Neural progenitor cell (in vitro differentiated cells): ENCODE data around the gene GALNT2. TPM values are rescaled to one million over a fixed set of nuclear protein-coding genes. Genes with fewer than 3 reads are reported as not detected.
A peak's percentile ranks its signal among the peaks of the same experiment; 100 is the strongest.

ENCODE experiments used
- DNase-seq: peaks from one replicate; pipeline ENCODE4 v3.0.0-alpha.2; 2016; ENCODE audit warnings: low spot score
- H2AFZ ChIP-seq: fragments of 200-600 bp; sonication (generic); replicated peaks from 2 replicates; pipeline ENCODE4 v1.6.1; 2016; ENCODE audit warnings: antibody characterized with exemption
- H3F3A ChIP-seq: fragments of 200-600 bp; sonication (generic); 2 replicates; pipeline ENCODE4 v1.6.1; 2016; ENCODE audit warnings: antibody characterized with exemption, low read depth
- H3K27ac ChIP-seq: fragments of 200-600 bp; sonication (generic); 2 replicates; pipeline ENCODE4 v1.5.1; 2016; ENCODE audit warnings: mild to moderate bottlenecking
- H3K27me3 ChIP-seq: fragments of 200-600 bp; sonication (generic); 2 replicates; pipeline ENCODE4 v1.6.1; 2016; ENCODE audit warnings: mild to moderate bottlenecking, moderate library complexity
- H3K36me3 ChIP-seq: fragments of 200-600 bp; sonication (generic); 2 replicates; pipeline ENCODE4 v1.5.1; 2016
- H3K4me1 ChIP-seq: fragments of 200-600 bp; sonication (generic); 2 replicates; pipeline ENCODE4 v1.6.1; 2016; ENCODE audit warnings: mixed run types
- H3K4me2 ChIP-seq: fragments of 200-600 bp; sonication (generic); 2 replicates; pipeline ENCODE4 v1.6.1; 2016
- H3K4me3 ChIP-seq: fragments of 200-600 bp; sonication (generic); 2 replicates; pipeline ENCODE4 v1.5.1; 2016
- H3K79me2 ChIP-seq: fragments of 200-600 bp; sonication (generic); 2 replicates; pipeline ENCODE4 v1.6.1; 2016; ENCODE audit warnings: low read depth
- H3K9ac ChIP-seq: fragments of 200-600 bp; sonication (generic); 2 replicates; pipeline ENCODE4 v1.6.1; 2016
- H3K9me3 ChIP-seq: fragments of 200-600 bp; sonication (generic); 2 replicates; pipeline ENCODE4 v1.5.1; 2016; ENCODE audit warnings: low read depth
- H4K20me1 ChIP-seq: fragments of 200-600 bp; sonication (generic); 2 replicates; pipeline ENCODE4 v1.6.1; 2016; ENCODE audit warnings: low read depth
- H3K27ac Mint-ChIP-seq: 3 replicates; pipeline ENCODE4 v1.8.0; 2021; ENCODE audit warnings: mixed read lengths
- H3K27me3 Mint-ChIP-seq: 2 replicates; pipeline ENCODE4 v1.8.0; 2022; ENCODE audit warnings: low read depth, mild to moderate bottlenecking, inconsistent platforms, moderate library complexity, mixed read lengths; ENCODE audit not compliant: insufficient read depth
- H3K36me3 Mint-ChIP-seq: 3 replicates; pipeline ENCODE4 v1.8.0; 2021; ENCODE audit warnings: mixed read lengths
- H3K4me1 Mint-ChIP-seq: 3 replicates; pipeline ENCODE4 v1.8.0; 2021; ENCODE audit warnings: mixed read lengths
- H3K4me3 Mint-ChIP-seq: 3 replicates; pipeline ENCODE4 v1.8.0; 2021; ENCODE audit warnings: mild to moderate bottlenecking, moderate library complexity, mixed read lengths
- H3K9me3 Mint-ChIP-seq: 3 replicates; pipeline ENCODE4 v1.8.0; 2020; ENCODE audit warnings: mixed read lengths
- EZH2 ChIP-seq: fragments of 200-600 bp; sonication (generic); IDR thresholded peaks from 2 replicates; pipeline ENCODE4 v1.6.1; 2017; ENCODE audit warnings: antibody characterized with exemption, mild to moderate bottlenecking, moderate library complexity
- EZH2phosphoT487 ChIP-seq: fragments of 200-600 bp; sonication (generic); IDR thresholded peaks from 2 replicates; pipeline ENCODE4 v1.6.1; 2017; ENCODE audit warnings: antibody characterized with exemption
- total RNA-seq: library from RNA; depleted of rRNA; stranded (reverse); fragments of >200 nt; gene quantifications from 2 replicates; pipeline ENCODE4 v1.2.3, GENCODE V29; 2015; ENCODE audit warnings: low replicate concordance
- TF ChIP-seq, protein P1 (sequence below): fragments of 200-600 bp; sonication (generic); IDR thresholded peaks from 2 replicates; pipeline ENCODE4 v1.5.1; 2017; ENCODE audit warnings: antibody characterized with exemption, mild to moderate bottlenecking

GALNT2 gene
- total RNA-seq, 1 donor from 2014 or later: 37.6 TPM

- peak; percentile 90 for DNase-seq
- Histone ChIP-seq H3K4me3 (no peak overlapping the region), H4K20me1 (no peaks in the 10 kb centered on the region), H3K36me3 (no peaks in the 10 kb centered on the region), H3K27ac (no peak overlapping the region), H3F3A (peaks cover 4% of the 10 kb centered on the region), H3K4me2 (no peak overlapping the region), H2AFZ (no peak overlapping the region), H3K4me1 (peaks cover 3% of the 10 kb centered on the region), H3K79me2 (no peaks in the 10 kb centered on the region), H3K9ac (no peak overlapping the region), H3K27me3 (no peaks in the 10 kb centered on the region), H3K9me3 (no peaks in the 10 kb centered on the region)
- Mint-ChIP-seq H3K4me3 (no peak overlapping the region), H3K27ac (peak overlapping the region; percentile 67), H3K27me3 (peaks cover 12% of the 10 kb centered on the region), H3K36me3 (no peaks in the 10 kb centered on the region), H3K9me3 (no peaks in the 10 kb centered on the region), H3K4me1 (peaks cover 12% of the 10 kb centered on the region)
- TF ChIP-seq, protein P1, sequence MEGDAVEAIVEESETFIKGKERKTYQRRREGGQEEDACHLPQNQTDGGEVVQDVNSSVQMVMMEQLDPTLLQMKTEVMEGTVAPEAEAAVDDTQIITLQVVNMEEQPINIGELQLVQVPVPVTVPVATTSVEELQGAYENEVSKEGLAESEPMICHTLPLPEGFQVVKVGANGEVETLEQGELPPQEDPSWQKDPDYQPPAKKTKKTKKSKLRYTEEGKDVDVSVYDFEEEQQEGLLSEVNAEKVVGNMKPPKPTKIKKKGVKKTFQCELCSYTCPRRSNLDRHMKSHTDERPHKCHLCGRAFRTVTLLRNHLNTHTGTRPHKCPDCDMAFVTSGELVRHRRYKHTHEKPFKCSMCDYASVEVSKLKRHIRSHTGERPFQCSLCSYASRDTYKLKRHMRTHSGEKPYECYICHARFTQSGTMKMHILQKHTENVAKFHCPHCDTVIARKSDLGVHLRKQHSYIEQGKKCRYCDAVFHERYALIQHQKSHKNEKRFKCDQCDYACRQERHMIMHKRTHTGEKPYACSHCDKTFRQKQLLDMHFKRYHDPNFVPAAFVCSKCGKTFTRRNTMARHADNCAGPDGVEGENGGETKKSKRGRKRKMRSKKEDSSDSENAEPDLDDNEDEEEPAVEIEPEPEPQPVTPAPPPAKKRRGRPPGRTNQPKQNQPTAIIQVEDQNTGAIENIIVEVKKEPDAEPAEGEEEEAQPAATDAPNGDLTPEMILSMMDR: peak; percentile 97
- no peak for TF ChIP-seq EZH2phosphoT487
Measured at GRCh38 chr1:230310381-230311163, 243.5 kb downstream of the GALNT2 start.

GRCh38 chr1:230312676-230313075 lies 245.6 kb downstream of the GALNT2 start:
- no peak overlapping the region for H2AFZ ChIP-seq
- H3K9ac ChIP-seq: no peak overlapping the region
- H4K20me1 ChIP-seq: no peaks in the 10 kb centered on the region
- no peaks in the 10 kb centered on the region for H3K27me3 ChIP-seq
- H3K9me3 ChIP-seq: no peaks in the 10 kb centered on the region
- no peak overlapping the region for H3K4me3 ChIP-seq
- DNase-seq: no peak
- H3K27ac ChIP-seq: no peak overlapping the region
- H3K4me1 ChIP-seq: peaks cover under 1% of the 10 kb centered on the region
- H3F3A ChIP-seq: no peaks in the 10 kb centered on the region
- H3K4me2 ChIP-seq: no peak overlapping the region
- Mint-ChIP-seq H3K36me3 (no peaks in the 10 kb centered on the region), H3K4me3 (no peak overlapping the region), H3K27me3 (peaks cover 9% of the 10 kb centered on the region), H3K4me1 (peaks cover 10% of the 10 kb centered on the region), H3K9me3 (no peaks in the 10 kb centered on the region), H3K27ac (no peak overlapping the region)
- no peak for TF ChIP-seq EZH2
- H3K79me2 ChIP-seq: no peaks in the 10 kb centered on the region
- H3K36me3 ChIP-seq: no peaks in the 10 kb centered on the region

GRCh38 chr1:230313453-230314141 lies 246.6 kb downstream of the GALNT2 start:
- Histone ChIP-seq H2AFZ (no peak overlapping the region), H3K9me3 (no peaks in the 10 kb centered on the region), H3K4me1 (no peaks in the 10 kb centered on the region), H3K4me3 (no peak overlapping the region), H4K20me1 (no peaks in the 10 kb centered on the region), H3K27ac (no peak overlapping the region), H3K36me3 (no peaks in the 10 kb centered on the region), H3K27me3 (no peaks in the 10 kb centered on the region), H3K9ac (no peak overlapping the region), H3F3A (no peaks in the 10 kb centered on the region), H3K4me2 (no peak overlapping the region), H3K79me2 (no peaks in the 10 kb centered on the region)
- peaks cover 5% of the 10 kb centered on the region for H3K27me3 Mint-ChIP-seq
- H3K4me1 Mint-ChIP-seq: peaks cover 8% of the 10 kb centered on the region
- no peak for DNase-seq
- no peaks in the 10 kb centered on the region for H3K9me3 Mint-ChIP-seq
- no peak overlapping the region for H3K4me3 Mint-ChIP-seq
- H3K36me3 Mint-ChIP-seq: no peaks in the 10 kb centered on the region
- H3K27ac Mint-ChIP-seq: no peak overlapping the region
- TF ChIP-seq EZH2phosphoT487: no peak
- TF ChIP-seq, protein P1: no peak

DNA sequence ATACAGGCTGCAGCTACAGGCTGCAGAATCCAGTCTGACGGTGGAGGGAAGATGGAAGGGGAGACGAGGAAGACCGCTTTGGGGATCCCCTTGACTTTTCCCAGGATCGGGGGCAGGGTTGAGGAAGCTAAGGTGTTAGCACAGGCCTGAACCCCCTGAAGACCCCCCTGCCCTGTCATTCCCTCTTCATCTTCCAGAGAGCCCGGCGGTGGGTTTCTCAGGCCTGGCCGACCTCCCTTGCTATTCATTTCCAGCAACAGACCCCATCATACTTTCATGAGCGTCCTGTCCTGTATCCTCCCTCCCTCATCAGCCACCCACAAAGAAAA lies 247.1 kb downstream of the GALNT2 start:
- no peak overlapping the region for H3K27ac Mint-ChIP-seq
- Histone ChIP-seq H3K4me2 (no peak overlapping the region), H2AFZ (no peak overlapping the region), H3K27ac (no peak overlapping the region), H3K36me3 (no peaks in the 10 kb centered on the region), H3K27me3 (no peaks in the 10 kb centered on the region), H3K9me3 (no peaks in the 10 kb centered on the region), H4K20me1 (no peaks in the 10 kb centered on the region), H3K4me3 (no peak overlapping the region), H3K9ac (no peak overlapping the region), H3K79me2 (no peaks in the 10 kb centered on the region), H3K4me1 (no peaks in the 10 kb centered on the region), H3F3A (no peaks in the 10 kb centered on the region)
- DNase-seq: no peak
- H3K9me3 Mint-ChIP-seq: no peaks in the 10 kb centered on the region
- no peaks in the 10 kb centered on the region for H3K36me3 Mint-ChIP-seq
- H3K27me3 Mint-ChIP-seq: peaks cover 4% of the 10 kb centered on the region
- no peak overlapping the region for H3K4me3 Mint-ChIP-seq
- H3K4me1 Mint-ChIP-seq: peaks cover 8% of the 10 kb centered on the region
- TF ChIP-seq, protein P1: no peak
- TF ChIP-seq EZH2phosphoT487 (no peak), EZH2 (no peak)
